SK-N-MC (cell line): Measurements from ENCODE around the gene PRC1.

Experiments used
- EZH2 ChIP-seq: fragments of 200-600 bp; sonication (generic); IDR thresholded peaks from one replicate; pipeline ENCODE4 v1.6.1; 2017; ENCODE audit warnings: antibody characterized with exemption
- POLR2AphosphoS5 ChIP-seq: IDR thresholded peaks from 2 replicates; pipeline ENCODE4 v1.6.1; 2012; ENCODE audit warnings: mild to moderate bottlenecking, low read depth, low read length, borderline replicate concordance

DNA sequence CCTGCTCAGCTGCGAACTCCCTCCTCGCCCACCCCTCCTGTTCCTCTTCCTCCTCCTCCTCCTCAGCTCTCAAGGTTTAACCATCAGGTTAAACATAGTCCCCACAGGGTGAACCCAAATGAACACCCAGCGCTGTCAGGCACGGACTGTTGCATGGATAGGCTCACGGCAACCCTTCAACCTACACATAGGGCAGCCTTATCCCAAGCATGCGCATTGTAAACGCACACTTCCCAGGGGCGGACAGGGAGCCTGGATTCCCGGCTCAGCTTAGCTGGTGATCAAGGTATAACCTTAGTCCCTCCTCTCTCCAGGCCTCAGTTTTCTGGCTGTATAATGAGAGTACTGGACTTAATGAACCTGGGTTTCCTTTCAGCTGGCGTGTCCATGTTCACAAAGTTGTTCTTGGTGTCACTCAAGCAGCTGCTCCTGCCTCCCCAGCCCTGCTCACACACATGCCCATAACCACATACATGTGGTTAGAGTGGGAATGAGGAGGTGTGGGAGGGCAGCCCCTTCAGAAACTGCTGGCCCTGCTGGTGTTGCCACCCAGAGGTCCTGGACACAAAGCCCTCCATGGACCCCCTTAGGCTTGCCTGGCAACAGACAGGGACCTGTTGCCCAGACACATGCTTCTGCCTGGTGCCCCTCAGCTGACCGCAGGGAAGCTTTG, 49.0 kb upstream of the PRC1 start:
- TF ChIP-seq EZH2 (no peak), POLR2AphosphoS5 (no peak)
